Tibial artery (tissue), 4 donors: ENCODE data around the gene SNX9.

Source experiments
- DNase-seq, 2 donors: peaks; one replicate each; pipeline ENCODE4 v3.0.0-alpha.2; 2019
- H3K27ac ChIP-seq, 2 donors: fragments of 200-600 bp; sonication (generic) in 1 of 2; 1 replicate in 1 of 2; 2 replicates in 1 of 2; pipeline ENCODE4 v1.5.1; 2018 to 2019; ENCODE audit warnings: mild to moderate bottlenecking in 1 of 2
- H3K27me3 ChIP-seq, 2 donors: fragments of 200-600 bp; sonication (generic) in 1 of 2; one replicate each; pipeline versions ENCODE4 v1.5.1 to v1.6.0; 2016 to 2019
- H3K36me3 ChIP-seq, 3 donors: fragments of 200-600 bp; sonication (generic) in 2 of 3; one replicate each; pipeline ENCODE4 v1.5.1; 2016 to 2019; ENCODE audit warnings: mild to moderate bottlenecking in 2 of 3
- H3K4me1 ChIP-seq, 4 donors: fragments of 200-600 bp; sonication (generic) in 2 of 4; 1 replicate in 3 of 4; 2 replicates in 1 of 4; pipeline ENCODE4 v1.5.1; 2016 to 2019
- H3K4me3 ChIP-seq, 2 donors: fragments of 200-600 bp; sonication (generic) in 1 of 2; 1 replicate in 1 of 2; 2 replicates in 1 of 2; pipeline ENCODE4 v1.5.1; 2018 to 2019; ENCODE audit warnings: mild to moderate bottlenecking in 2 of 2
- H3K9me3 ChIP-seq, 3 donors: fragments of 200-600 bp; sonication (generic) in 1 of 3; one replicate each; pipeline ENCODE4 v1.5.1; 2016 to 2019
- intact Hi-C: fragments of 100-400 bp; cut with DNase I; formaldehyde crosslinking; loops from one replicate; pipeline ENCODE4 v1.15.0; 2023; ENCODE audit warnings: low total_unique reads
- TF ChIP-seq, protein P1 (sequence below), 2 experiments: fragments of 200-600 bp in 1 of 2; fragments of 450-650 bp in 1 of 2; IDR thresholded peaks; one replicate each; pipeline ENCODE4 v1.5.1; 2017 to 2019; ENCODE audit warnings: antibody characterized with exemption in 2 of 2, mild to moderate bottlenecking in 1 of 2, moderate library complexity in 1 of 2

Gene SNX9

DNA sequence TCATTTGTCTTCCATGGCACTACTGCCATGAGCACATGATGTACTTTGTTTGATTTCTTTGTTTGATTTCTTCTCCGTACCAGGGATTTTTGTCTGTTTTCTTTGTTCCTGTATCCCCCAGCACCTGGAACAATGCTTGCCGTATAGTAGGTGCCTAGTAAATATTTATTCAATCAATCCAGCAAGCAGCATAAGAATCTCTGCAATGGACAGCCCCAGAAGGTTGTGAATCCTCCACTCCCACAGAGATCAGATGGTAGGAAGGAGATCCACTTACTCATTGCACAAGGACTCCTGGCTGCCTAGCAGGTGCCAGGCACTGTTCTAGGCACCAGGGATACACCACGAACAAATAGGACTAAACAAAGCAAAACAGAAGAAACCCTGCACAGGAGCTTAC lies 151.9 kb downstream of the SNX9 start:
- intact Hi-C loops: no loop called here
- H3K27ac ChIP-seq: no peak overlapping the region
- no peaks in the 10 kb centered on the region for H3K4me1 ChIP-seq
- no peaks in the 10 kb centered on the region for H3K9me3 ChIP-seq
- no peaks in the 10 kb centered on the region for H3K27me3 ChIP-seq
- no peak for DNase-seq
- H3K36me3 ChIP-seq: no peaks in the 10 kb centered on the region
- H3K4me3 ChIP-seq: no peak overlapping the region
- TF ChIP-seq, protein P1, sequence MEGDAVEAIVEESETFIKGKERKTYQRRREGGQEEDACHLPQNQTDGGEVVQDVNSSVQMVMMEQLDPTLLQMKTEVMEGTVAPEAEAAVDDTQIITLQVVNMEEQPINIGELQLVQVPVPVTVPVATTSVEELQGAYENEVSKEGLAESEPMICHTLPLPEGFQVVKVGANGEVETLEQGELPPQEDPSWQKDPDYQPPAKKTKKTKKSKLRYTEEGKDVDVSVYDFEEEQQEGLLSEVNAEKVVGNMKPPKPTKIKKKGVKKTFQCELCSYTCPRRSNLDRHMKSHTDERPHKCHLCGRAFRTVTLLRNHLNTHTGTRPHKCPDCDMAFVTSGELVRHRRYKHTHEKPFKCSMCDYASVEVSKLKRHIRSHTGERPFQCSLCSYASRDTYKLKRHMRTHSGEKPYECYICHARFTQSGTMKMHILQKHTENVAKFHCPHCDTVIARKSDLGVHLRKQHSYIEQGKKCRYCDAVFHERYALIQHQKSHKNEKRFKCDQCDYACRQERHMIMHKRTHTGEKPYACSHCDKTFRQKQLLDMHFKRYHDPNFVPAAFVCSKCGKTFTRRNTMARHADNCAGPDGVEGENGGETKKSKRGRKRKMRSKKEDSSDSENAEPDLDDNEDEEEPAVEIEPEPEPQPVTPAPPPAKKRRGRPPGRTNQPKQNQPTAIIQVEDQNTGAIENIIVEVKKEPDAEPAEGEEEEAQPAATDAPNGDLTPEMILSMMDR (IDR thresholded peaks at IDR 0.05): no peak

DNA sequence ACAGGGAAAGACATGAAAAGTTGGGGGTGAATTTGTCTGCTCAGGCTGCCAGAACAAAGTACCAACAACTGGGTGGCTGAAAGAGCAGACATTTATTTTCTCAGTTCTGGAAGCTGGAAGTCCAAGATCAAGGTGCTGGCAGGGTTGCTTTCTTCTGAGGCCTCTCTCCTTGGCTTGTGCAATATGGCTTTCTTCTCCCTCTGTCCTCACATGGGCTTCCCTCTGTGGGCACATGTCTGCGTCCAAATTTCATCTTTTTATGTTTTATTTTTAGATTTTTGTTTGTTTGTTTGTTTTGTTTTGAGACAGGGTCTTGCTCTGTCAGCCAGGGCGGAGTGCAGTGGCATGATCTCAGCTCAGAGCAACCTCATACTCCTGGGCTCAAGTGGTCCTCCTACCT lies 152.4 kb downstream of the SNX9 start:
- Histone ChIP-seq H3K27me3 (no peaks in the 10 kb centered on the region), H3K4me3 (no peak overlapping the region), H3K27ac (no peak overlapping the region), H3K4me1 (no peaks in the 10 kb centered on the region), H3K36me3 (no peaks in the 10 kb centered on the region), H3K9me3 (no peaks in the 10 kb centered on the region)
- TF ChIP-seq, protein P1 (IDR thresholded peaks at IDR 0.05): no peak
- DNase-seq: no peak
- intact Hi-C loops: no loop called here

DNA sequence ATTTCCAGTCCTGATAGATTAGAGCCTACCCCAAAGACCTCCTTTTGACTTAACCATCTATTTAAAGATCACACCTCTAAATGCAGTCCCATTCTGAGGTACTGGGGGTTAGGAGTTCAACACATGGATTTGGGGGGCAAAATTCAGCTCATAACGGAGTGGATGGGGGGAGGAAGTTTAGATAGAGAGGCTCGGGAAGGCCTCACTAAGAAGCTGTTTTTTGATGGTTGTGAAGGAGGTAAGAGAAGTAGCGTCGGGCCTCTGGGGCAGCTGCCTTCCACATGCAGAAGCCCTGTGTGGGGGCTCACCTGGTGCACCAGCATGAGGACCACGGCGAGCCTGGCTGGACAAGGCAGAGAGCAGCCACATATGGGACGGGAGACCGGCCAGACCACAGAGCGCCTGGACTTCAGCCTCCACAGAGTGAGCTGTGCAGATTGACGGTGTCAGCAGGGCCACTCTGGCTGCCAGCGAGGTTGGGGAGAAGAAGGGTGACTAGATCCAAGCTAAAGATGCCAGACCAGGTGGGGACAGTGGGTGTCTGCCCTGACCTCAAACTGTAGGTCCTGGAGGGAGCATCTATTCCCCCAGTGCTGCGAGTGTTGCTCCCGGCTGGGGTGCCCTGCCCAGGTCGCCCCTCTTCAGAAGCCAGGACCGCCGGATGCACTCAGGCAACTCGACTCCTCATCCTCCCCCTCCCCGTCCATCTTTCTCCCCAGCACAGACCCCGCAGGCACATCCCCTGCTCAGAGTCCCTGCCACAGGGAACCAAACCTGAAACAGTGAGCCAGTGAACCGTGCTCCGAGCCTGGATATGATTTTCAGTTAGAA lies 153.5 kb downstream of the SNX9 start:
- TF ChIP-seq, protein P1 (IDR thresholded peaks at IDR 0.05): no peak
- Histone ChIP-seq H3K36me3 (no peaks in the 10 kb centered on the region), H3K27ac (no peak overlapping the region), H3K27me3 (no peaks in the 10 kb centered on the region), H3K4me3 (no peak overlapping the region), H3K4me1 (peaks cover 0 to 9% (median 0%) of the 10 kb centered on the region in 4 donors), H3K9me3 (no peaks in the 10 kb centered on the region)
- no peak for DNase-seq
- intact Hi-C loops: no loop called here

DNA sequence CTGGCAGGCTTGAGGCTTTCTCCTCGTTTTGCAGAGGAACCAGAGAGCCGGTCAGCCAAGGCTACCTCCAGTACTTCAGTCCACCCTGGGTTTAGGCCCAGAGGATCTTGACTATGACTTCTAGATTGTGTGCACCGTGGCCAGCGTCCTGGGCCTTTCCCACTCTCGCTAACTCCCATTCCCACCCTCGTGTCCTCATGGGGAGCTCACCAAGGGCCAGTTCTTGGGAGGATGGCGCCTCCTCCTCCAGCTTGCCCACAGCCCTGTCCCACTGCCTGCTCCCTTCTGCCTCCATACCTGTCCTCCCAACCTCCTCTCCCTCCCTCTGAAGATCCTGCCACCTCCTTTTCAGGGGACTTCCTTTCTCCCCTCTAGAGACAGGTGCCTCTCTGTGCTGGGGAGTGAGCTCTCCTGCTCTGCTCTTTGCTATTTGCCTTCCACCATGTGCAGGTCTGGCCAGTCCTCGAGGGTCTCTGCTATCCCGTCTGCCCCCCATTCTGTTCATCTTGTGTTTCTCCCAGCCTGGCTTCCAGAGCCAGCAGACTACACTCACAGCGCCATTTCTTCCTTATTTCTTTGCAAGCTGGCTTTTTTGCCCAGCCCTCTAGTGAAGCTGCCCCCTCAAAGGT lies 154.2 kb downstream of the SNX9 start:
- intact Hi-C loops: no loop called here

DNA sequence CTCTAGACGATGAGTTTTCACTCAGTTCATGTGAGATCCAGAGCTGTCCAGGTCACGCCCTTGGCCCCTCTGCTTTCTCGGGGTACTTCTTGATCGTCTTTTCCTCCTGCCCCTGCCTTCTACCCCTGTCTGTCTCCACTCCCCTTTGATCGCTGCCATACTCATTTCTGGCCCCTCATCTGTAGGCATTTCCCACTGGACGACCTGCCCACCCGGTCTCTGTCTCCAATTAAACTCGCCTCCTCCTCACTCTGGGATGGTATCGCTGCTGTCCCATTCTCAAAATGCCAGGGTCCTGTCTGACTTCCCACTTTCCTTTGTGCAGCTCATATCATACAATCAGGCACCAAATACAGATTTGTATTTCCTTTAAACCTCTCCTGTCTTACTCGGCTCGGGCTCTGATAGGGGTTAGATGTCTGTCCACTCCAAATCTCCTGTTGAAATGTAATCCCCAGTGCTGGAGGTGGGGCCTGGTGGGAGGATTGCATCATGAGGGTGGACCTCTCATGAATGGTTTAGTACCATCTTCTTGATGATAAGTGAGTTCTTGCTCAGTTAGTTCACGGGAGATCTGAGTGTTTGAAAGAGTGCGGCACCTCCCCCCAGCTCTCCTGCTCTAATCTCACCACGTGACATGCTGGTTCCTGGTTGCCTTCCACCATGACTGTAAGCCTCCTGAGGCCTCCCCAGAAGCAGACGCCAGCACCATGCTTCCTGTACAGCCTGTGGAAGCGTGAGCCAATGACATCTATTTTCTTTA lies 155.2 kb downstream of the SNX9 start:
- intact Hi-C loops: no loop called here
- TF ChIP-seq, protein P1 (IDR thresholded peaks at IDR 0.05): no peak
- Histone ChIP-seq H3K9me3 (no peaks in the 10 kb centered on the region), H3K27ac (no peak overlapping the region), H3K4me3 (no peak overlapping the region), H3K4me1 (peaks cover 0 to 20% (median 8%) of the 10 kb centered on the region in 4 donors), H3K36me3 (peaks cover 0 to 3% (median 0%) of the 10 kb centered on the region in 3 donors), H3K27me3 (no peaks in the 10 kb centered on the region)
- DNase-seq: peak in 1 of 2 donors; percentile 55

More for the DNA sequence above, 154.2 kb downstream of the SNX9 start:
- peak in 1 of 2 donors; percentile 38 for DNase-seq
- TF ChIP-seq, protein P1 (IDR thresholded peaks at IDR 0.05): no peak
- Histone ChIP-seq H3K9me3 (no peaks in the 10 kb centered on the region), H3K27ac (no peak overlapping the region), H3K36me3 (peaks cover 0 to 3% (median 0%) of the 10 kb centered on the region in 3 donors), H3K4me1 (peaks cover 0 to 12% (median under 1%) of the 10 kb centered on the region in 4 donors), H3K27me3 (no peaks in the 10 kb centered on the region), H3K4me3 (no peak overlapping the region)
